BJ (cell line): ENCODE results near the gene PGBD2. TPM values are rescaled to one million over a fixed set of nuclear protein-coding genes. Genes with fewer than 3 reads are reported as not detected.

Experiments
- CTCF ChIA-PET: fragments of 350-600 bp; formaldehyde crosslinking; extraction: SDS; loops from one replicate; lab custom pipeline; 2021; ENCODE audit warnings: antibody characterized with exemption, inconsistent platforms; lab: Yijun Ruan, JAX
- POLR2A ChIA-PET: fragments of 300-600 bp; sonication (Branson Sonifier 250); formaldehyde crosslinking; extraction: SDS; loops from one replicate; lab custom pipeline; 2021; ENCODE audit warnings: antibody characterized with exemption; lab: Charles Lee
- DNase-seq: peaks from one replicate; pipeline ENCODE4 v3.0.0-alpha.2; 2011; ENCODE audit warnings: low read depth
- H3K27me3 ChIP-seq: 2 replicates; pipeline ENCODE4 v1.6.0; 2011; ENCODE audit warnings: low read length; ENCODE audit not compliant: control insufficient read depth, insufficient read depth
- H3K36me3 ChIP-seq: 2 replicates; pipeline ENCODE4 v1.5.1; 2011; ENCODE audit warnings: low read length; ENCODE audit not compliant: control insufficient read depth, insufficient read depth
- H3K4me3 ChIP-seq: 2 replicates; pipeline ENCODE4 v1.5.1; 2011; ENCODE audit warnings: low read depth, mild to moderate bottlenecking, control low read depth, low read length
- CTCF ChIP-seq: IDR thresholded peaks from 2 replicates; pipeline ENCODE4 v1.5.1; 2011; ENCODE audit warnings: low read depth, mild to moderate bottlenecking, control low read depth, inconsistent platforms, low read length, moderate library complexity; ENCODE audit not compliant: insufficient read depth
- polyA plus RNA-seq: library from polyadenylated mRNA; depleted of rRNA; stranded (reverse); fragments of >200 nt; gene quantifications from 2 replicates; pipeline ENCODE4 v1.2.3, GENCODE V29; 2011

The PGBD2 gene
- polyA plus RNA-seq, 1 experiment: 3.8 TPM

GRCh38 chr1:248862998-248863881 lies 42.8 kb upstream of the PGBD2 start:
- H3K4me3 ChIP-seq: peak overlapping the region; percentile 56
- H3K36me3 ChIP-seq: no peaks in the 10 kb centered on the region
- TF ChIP-seq CTCF: no peak
- ChIA-PET CTCF (interaction anchor here (1.5 kb wide), 1 partner anchor 37 kb away, joined by 3 read pairs; the partner anchor contains the start of gene SH3BP5L), POLR2A (no interaction called here)
- no peak for DNase-seq
- H3K27me3 ChIP-seq: no peaks in the 10 kb centered on the region

GRCh38 chr1:248871837-248872401 lies 34.1 kb upstream of the PGBD2 start:
- TF ChIP-seq CTCF: no peak
- ChIA-PET CTCF (interaction anchor here (3.2 kb wide), 1 partner anchor 13 kb away, joined by 9 read pairs; no protein-coding TSS in a partner anchor), POLR2A (no interaction called here)
- Histone ChIP-seq H3K27me3 (no peaks in the 10 kb centered on the region), H3K4me3 (no peak overlapping the region), H3K36me3 (no peaks in the 10 kb centered on the region)
- no peak for DNase-seq

- DNase-seq: no peak
- TF ChIP-seq CTCF: no peak
- CTCF ChIA-PET: interaction anchor here (0.5 to 3.2 kb wide), 4 partner anchors 12 to 31 kb away, joined by 3 to 9 read pairs (median 6); partner anchors contain the start of gene ZNF692
These were observed 33.2 kb upstream of the PGBD2 start for GRCh38 chr1:248872752-248873408.

GRCh38 chr1:248873409-248873992 lies 32.5 kb upstream of the PGBD2 start:
- H3K4me3 ChIP-seq: peak overlapping the region; percentile 49
- ChIA-PET CTCF (interaction anchor here (0.5 to 3.2 kb wide), 5 partner anchors 11 to 32 kb away, joined by 3 to 9 read pairs (median 5); partner anchors contain the start of gene ZNF692), POLR2A (interaction anchor here (0.6 kb wide), 1 partner anchor 170 kb away, joined by 3 read pairs; no protein-coding TSS in a partner anchor)
- no peaks in the 10 kb centered on the region for H3K36me3 ChIP-seq
- peak; percentile 13; the same call in 1 of the 2 replicates for TF ChIP-seq CTCF
- H3K27me3 ChIP-seq: no peaks in the 10 kb centered on the region
- DNase-seq: peak; percentile 87

More at GRCh38 chr1:248872752-248873408, 33.2 kb upstream of the PGBD2 start:
- POLR2A ChIA-PET: interaction anchor here (0.6 kb wide), 1 partner anchor 169 kb away, joined by 3 read pairs; no protein-coding TSS in a partner anchor
- Histone ChIP-seq H3K36me3 (no peaks in the 10 kb centered on the region), H3K4me3 (peak overlapping the region; percentile 49), H3K27me3 (no peaks in the 10 kb centered on the region)
